HPDE6-E6E7 (cell line): ENCODE results near the gene YAF2.
"Not testable (repeated sequence)": the region's sequence is repeated elsewhere in the genome, so short reads cannot be mapped to it uniquely, and the experiment has no call there.

Source experiments
- DNase-seq: peaks from one replicate; pipeline ENCODE4 v3.0.0; 2011; ENCODE audit warnings: missing footprints; ENCODE audit errors: extremely low spot score

Gene YAF2

DNA sequence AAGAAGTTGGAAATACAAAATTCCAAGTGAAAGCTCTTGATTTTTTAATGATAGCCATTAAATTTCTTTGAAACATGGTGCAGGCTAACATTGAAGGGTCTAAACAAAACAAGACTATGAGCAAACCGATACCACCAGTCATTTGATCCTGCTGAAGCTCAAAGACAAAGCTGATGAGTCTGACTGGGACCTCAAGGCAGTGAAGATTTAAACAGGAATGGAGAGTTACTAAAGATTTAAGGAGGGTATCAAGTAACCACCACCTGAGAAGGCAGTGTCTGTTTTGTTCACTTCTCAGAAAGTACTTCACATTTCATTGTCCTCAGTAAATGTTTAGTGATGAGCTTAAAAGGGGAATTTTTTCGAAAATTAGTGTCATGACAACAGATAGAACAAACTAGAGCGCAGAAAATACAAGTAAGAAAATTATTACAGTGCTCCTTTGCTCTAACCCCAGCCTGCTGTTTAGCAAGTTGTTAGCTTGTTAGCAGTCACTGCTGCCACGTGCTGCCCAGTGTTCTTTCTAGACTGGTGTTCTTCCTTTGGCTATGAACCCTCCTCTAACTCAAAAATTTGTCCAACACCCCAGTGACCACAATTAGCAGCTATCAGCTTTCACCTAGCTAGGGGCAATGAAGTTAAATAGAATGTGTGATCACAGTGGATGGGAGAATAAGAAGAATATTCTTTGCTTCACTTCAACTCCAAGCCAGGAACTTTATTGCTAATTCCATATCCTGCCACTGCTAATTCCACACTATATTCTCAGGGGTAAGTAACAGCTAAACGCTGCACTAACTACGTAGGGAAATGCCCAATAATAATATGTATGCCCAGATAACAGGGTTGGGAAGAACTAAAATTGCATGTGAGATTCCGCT, 41.1 kb downstream of the YAF2 start:
- no peak for DNase-seq

DNA sequence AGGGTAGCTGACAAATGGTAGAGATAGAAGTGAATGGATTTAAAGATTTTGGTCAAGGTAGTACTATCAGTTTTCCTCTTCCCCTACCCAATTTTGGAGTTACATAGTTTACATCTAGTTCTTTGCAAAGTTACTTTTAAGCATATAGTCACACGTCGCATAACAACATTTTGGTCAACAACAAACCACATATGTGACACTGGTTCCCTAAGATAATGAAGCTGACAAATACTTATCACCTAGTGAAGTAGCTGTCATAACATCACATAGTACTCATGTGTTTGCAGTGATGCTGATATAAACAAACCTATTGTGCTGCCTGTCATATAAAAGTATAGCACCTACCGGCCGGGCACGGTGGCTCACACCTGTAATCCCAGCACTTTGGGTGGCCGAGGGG, 45.4 kb downstream of the YAF2 start:
- DNase-seq, result no peak

DNA sequence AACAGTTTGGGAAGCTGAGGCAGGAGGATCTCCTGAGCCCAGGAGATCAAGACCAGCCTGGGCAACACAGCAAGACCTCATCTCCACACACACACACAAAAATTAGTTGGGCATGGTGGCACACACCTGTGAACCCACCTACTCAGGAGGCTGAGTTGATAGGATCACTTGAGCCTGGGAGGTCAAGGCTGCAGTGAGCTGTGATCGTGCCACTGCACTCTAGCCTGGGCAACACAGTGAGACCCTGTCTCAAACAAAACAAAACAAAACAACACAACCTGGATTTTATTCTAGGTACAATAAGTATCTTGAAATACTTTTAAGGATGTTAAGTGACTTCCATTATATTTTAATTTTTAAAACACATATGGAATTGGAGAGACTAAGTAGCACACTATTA, 45.8 kb downstream of the YAF2 start:
- no peak for DNase-seq

DNA sequence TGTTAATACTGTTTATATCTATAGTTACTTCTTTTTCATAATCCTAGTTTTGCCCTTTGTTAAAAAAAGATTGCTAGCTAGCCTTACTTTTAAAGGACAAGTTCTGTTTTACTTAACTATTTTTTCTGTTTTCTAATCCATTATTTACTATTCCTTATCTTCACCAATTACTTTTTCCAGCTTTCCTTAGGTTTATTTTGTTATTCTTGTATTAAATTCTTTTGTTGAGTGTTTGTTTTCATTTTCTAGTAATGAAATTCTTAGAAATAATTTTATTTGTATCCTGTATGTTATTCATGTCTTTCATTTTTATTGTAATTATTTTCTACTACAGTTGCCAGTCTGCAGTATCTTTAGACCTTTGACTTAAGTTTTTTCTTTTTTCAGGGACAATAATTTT, 47.7 kb downstream of the YAF2 start:
- DNase-seq, result no peak

DNA sequence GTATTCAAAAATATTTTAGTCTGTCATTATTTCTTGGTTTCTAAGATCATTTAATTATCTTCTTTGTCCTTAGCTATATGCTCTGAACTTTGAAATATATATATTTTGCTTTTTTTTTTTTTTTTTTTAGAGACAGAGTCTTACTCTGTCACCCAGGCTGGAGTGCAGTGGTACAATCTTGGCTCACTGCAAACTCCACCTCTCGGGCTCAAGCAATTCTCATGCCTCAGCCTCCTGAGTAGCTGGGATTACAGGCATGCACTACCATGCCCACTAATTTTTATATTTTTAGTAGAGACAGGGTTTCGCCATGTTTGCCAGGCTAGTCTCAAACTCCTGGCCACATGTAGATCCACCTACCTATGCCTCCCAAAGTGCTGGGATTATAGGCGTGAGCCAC, 49.8 kb downstream of the YAF2 start:
- not testable (repeated sequence) for DNase-seq

DNA sequence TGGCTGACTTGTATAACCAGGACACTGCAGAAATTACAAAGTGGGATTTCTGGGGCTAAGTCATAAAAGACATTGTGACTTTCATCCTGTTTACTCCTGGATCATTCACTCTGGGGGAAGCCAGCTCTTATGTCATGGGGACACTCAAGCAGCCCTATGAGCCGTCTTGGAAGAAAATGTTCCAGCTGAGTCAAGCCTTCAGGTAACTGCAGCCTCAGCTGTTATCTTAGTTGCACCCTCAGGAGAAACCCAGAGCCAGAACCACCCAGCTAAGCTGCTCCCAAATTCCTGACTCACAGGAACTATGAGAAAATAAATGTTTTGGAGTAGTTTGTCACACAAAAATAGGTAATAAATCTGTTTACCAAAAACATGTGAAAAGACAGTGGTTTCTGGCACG, 50.2 kb downstream of the YAF2 start:
- no peak for DNase-seq

DNA sequence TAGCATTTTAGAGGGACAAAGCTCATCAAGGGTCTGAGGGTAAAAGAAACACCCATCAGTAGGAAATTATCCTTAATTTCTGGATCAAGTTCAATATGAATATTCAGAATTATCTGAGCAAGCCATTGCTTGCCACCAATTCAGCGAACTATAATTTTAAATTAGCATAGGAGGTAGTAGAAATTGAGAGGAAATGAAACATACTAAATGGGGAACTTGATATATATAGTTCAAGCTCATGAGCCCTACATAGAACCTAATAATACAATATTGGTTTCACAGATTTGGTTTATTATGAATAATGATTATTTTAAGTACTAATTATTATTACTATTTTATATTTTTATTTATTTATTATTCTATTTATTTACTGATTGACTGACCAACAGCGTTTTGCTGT, 51.3 kb downstream of the YAF2 start:
- DNase-seq, result no peak

DNA sequence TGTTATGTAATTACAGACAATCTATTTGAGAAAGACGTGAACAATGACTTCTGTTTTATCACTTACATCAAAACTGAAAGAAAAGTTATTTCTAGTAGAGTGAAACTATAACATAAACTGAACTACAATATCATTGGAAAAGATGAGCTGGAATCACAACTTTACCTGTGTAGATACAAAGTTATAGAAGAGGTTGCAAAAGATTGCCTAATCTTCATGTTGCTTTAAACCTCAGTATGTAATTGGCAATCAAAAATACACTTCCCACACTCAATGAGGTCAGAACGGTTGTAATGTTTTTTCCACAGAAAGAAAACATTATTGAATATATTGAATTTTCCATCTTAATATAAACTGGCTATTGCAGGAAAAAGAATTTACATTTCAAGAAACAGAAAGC, 55.7 kb downstream of the YAF2 start:
- DNase-seq, result no peak

DNA sequence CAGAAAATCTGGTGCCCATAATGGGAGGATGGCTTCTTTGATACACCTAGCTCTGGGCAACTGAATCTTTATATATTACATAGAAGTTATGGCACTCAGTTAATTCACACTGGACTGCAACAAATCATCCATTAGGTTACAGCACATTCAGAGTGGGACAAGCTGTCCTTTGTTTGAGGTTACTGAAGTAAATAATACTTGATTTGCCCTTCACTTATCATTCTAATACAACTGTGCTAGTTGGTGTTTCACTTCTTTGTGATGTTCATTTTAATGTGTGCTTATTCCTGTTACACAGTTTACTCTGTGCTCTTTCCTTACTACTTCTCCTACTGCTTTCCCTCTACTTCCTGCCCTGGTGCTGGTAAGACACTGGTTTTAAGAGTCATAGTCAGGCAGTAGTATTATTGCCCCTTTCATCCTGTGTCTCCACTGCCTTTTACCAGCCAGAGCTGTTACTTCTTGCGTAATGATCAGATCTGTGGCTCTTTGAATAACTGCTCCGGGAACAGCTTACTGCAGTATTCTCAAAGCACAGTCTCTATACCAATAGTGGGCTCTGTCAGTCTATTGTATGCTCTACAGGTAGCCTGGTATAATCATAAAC, 57.0 kb downstream of the YAF2 start:
- DNase-seq, result no peak

DNA sequence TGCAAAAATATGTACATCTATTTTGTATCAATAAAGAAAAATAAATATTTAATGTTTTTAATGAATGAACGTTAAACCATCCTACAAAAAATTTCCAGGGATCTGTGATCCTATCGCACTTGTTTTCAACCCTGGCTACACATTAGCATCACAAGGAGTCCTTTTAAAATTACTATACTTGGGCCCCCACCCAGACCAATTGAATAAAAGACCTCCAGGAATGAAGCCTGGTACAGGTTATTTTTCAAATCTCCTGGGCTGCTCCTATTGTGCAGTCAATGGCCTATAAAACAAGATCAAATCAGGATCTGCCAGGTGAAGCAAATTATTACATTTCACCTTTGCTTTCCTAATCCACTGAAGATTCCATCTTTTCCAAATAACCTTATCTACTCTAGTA, 59.9 kb downstream of the YAF2 start:
- no peak for DNase-seq

DNA sequence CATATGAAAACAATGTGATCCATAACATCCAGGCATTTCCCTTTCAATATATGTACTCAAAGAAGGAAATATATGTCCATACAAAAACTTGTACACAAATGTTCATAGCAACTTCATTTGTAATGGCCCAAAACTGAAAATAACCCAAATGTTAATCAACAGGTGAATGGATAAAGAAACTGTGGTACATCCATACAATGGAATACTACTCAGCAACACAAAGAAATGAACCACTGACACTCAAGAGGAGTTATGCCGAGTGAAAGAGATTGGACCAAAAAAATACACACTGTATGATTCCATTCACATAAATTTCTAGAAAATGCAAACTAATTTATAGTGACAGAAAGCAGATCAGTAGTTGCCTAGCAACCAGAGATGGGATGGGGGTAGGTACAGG, 63.1 kb downstream of the YAF2 start:
- no peak for DNase-seq

DNA sequence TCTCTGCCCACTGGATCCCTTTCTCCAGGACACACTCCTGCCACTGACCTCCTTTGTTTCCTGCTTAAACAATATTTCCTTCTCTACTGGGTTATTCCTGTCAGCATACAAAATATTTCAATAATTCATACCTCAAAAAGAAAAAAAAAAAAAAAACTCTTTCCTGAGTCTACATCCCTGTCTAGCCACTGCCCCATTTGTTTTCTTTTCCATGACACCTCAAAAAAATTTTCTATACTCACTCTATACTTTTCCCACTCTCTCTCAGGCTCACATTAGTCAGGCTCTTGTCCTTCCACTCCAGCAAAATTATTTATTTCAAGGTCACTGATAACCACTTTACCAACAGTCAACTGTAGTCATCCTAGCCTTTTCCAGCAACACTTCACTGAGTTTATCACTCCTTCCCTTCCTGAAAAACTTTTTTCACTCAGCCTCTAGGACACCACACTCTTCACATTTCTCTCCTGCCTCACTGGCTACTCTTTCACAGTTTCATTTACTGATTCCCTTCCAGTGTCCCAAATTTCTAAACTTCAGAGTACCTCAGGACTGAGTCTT, 64.0 kb downstream of the YAF2 start:
- no peak for DNase-seq

DNA sequence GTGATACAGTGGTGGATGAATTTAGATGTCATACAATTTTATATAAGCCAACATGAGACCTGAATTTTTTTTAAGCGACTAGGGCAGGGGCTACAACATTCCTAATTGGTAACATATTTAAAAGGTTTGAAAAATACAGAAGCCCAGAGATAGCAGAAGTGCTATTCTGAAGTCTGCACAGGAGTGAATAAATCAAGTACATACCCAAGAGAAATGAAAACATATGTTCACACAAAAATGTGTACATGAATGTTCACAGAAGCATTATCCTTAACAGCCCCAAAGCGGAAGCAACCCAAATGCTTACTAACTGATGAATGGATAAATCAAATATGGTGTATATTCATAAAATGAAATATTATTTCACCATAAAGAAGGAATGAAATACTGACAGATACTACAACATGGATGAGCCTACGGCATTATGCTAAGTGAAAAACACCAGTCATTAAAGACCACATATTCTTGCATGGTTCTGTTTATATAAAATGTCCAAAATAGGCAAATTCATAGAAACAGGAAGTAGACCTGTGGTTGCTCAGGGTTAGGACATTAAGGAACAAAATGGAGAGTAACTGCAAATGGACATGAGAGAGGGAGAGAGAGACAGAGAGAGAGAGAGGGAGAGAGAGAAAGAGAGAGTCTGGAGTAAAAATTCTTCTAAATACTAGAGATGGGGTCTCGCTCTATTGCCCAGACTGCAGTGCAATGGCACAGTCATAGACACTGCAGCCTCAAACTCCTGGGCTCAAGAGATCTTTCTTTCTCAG, 65.4 kb downstream of the YAF2 start:
- no peak for DNase-seq

DNA sequence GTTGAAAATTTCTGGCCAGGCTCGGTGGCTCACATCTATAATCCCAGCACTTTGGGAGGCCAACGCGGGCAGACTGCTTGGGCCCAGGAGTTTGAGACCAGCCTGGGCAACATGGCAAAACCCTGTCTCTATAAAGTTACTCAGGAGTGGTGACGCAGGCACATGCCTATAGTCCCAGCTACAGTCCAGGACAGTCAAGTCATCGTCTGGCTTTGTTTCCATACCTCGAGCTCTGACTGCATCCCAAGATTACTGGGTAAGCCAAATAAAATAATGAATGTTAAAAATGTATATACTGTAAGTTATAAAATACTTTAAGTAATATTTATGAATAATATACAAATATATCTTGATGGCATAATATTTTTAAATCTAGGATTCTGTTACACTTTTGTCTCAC, 70.3 kb downstream of the YAF2 start:
- DNase-seq, result no peak

DNA sequence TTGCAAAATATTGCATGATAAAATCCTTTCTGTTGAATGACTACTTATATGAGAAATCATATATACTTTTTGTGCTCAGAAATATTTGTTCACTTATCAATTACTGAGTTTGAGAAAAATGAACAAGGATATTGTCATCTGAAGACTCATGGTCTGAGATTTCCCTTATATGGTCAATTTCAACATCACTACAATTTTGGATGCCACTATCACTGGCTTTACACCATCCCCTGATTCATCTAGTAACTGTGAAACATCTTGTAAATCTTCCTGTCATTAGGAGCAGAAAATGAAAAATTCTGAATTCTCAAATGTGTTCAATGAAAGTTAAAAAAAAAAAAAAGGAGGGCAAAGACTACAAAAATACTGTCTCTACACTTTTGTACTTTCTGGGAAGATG, 71.5 kb downstream of the YAF2 start:
- no peak for DNase-seq

DNA sequence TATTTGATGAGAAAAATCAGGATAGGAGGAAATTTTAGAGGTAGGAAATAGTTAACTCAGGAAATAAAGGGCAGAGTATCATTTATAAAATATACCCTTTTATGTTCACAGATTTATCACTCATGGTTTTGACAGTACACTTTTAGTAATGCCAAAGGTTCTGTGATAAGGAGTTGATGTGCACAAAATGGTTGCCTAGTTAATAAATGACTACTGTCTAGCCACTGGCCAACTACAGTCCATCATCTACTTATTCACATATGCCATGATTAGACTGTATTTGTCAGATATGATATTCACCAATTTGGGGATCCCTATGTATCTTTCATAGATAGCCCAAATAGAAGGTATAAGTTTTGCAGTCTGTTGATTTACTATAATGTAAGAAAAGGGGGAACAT, 74.1 kb downstream of the YAF2 start:
- no peak for DNase-seq

DNA sequence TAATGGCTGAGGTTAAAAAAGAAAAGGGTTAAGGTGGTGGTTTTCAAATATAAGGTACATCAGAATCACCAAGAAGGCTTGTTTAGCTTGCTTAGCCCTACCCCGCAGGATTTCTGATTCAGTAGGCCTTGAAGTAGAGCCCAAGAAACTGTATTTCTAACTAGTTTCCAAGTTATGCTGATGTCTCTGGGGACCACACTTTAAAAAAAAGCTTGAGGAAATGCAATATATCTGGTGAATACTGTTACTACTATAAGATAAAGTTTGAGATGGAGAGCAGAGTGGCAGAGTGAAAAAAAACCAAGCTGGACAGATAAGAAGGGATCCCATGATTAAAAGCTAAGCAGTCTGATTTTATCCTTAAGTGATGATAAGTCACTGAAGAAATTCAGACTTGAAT, 75.1 kb downstream of the YAF2 start:
- no peak for DNase-seq

DNA sequence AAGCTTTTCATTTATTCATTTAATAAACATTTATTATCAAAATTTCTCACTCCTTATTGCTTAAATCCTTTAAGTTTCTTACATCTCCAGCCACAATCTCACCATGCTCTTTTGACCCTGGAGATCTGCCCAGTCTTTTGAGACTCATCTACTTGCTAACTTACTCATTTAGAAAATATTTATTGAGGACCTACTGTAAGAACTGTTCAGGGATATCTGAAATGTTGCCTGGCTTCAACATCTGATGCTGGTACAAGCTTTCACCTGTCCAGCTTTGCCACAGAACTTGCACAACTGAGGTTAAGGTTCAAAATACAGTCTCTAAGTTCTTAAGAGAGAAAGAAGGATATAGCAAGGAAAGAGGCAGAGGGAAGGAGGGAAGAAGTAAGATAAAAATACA, 75.9 kb downstream of the YAF2 start:
- no peak for DNase-seq

DNA sequence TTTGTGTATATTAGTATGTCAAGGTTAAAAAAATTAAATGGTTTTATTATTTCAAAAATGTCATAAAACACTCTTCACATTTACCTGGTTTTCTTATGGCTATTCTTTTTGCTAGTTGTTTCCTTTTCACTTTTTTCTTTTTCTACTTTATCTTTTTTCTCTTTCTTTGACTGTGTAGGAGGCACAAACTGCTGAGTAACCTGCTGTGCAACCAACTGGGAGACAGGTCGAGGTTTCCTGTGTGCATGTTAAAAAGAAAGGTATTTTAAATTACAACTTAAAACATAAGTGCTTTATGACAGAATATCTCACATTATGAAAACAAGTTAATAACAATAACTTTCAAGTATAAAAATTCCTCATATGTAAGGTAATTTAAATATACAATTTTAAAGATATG, 76.5 kb downstream of the YAF2 start:
- DNase-seq, result no peak

DNA sequence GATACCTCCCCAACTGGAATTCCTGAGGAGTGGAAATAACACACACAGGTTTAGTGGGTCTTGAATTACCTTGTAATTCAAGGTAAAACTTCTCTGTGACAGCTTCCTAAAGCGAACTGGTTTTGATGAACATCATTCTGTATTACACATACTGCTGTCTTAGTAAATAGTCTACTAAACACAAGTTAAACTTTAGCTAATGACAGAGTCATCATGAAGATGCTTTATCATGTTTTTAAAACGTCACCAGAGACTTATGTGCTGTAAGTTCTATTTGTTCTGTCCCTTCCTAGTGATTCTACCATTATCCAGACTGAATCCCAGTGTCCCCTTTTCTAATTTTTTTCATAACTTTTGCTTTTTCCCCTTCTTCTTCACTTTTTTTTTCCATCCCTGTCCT, 81.8 kb downstream of the YAF2 start:
- DNase-seq, result no peak

DNA sequence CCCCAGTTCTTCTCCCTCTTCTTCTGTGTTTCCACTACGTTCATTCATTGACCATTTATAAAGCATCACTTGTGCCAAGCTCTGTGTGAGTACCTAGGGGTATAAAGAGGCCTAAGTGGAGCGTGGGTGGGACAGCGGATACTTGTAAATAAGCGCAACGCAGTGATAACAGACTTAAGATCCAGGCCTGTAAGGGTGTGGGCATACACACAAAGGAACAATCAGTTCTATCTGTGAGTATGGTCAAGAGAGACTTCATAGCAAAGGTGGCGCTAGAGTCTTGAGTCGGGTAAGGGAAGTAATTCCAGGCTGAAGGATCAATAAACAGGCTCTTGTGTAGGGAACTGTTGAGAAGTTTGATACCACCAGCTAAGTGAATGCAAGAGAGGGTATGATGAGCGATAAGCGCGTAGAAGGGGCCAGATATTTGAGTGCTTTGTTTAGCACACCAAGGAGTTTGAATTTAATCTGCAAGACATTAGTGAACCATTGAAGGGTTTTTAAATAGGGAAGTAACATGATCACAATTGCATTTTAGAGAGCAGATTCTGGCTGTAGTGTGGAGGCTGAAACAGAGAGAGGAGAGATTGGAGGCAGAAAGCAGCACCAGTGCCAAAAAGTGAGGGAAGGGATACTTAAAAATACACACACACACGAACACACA, 92.4 kb downstream of the YAF2 start:
- DNase-seq, result no peak

DNA sequence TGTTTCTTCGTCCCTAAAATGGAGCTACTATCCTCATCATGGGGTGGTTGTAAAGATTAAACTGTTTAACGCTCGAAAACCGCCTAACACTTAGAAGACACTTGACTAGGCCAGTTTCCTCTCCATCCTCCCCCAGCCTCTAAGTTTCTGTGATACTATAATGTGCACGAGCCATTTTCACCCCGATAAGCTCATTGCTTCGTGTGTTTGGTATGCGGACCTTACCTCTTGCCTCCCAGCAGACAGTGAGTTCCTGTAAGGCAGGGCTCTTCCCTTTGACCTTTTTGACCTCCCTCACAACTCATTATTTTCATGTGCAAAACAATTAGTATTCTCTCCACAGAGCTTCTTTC, 92.9 kb downstream of the YAF2 start:
- no peak for DNase-seq
